ENCODE results near the gene AZIN2.
"Not testable (repeated sequence)": the region's sequence is repeated elsewhere in the genome, so short reads cannot be mapped to it uniquely, and the experiment has no call there.

AZIN2 gene

GRCh38 chr1:33131191-33131590 is 50.2 kb downstream of the AZIN2 start:
- Histone ChIP-seq H3K4me3 (ENCODE audit: low read length, poor library complexity, severe bottlenecking) (peak overlapping the region; percentile 10), H3K27me3 (ENCODE audit: insufficient read depth, low read length, poor library complexity, severe bottlenecking) (no peaks in the 10 kb centered on the region), H2AFZ (ENCODE audit: low read length) (no peak overlapping the region), H3K36me3 (ENCODE audit: insufficient read depth, low read length) (no peaks in the 10 kb centered on the region), H4K20me1 (ENCODE audit: insufficient read depth, low read length, poor library complexity, severe bottlenecking) (no peaks in the 10 kb centered on the region), H3K9me3 (ENCODE audit: insufficient read depth, low read depth, low read length) (no peaks in the 10 kb centered on the region), H3K9ac (ENCODE audit: low read depth, low read length, poor library complexity, severe bottlenecking) (peak overlapping the region; percentile 16), H3K4me1 (ENCODE audit: insufficient read depth, low read length, poor library complexity, severe bottlenecking) (peaks cover 44% of the 10 kb centered on the region), H3K9me2 (replicated peaks; ENCODE audit: low read depth, low read length) (no peaks in the 10 kb centered on the region), H3K79me2 (ENCODE audit: insufficient read depth, low read length) (peaks cover 29% of the 10 kb centered on the region), H3F3A (ENCODE audit: low read depth) (no peaks in the 10 kb centered on the region), H3K4me2 (ENCODE audit: low read depth, low read length, poor library complexity, severe bottlenecking) (peak overlapping the region; percentile 97)
- no peak for TF ChIP-seq CTCF (conservative IDR thresholded peaks at IDR 0.05; ENCODE audit: low read length)
- no peak for TF ChIP-seq EZH2phosphoT487 (IDR thresholded peaks at IDR 0.05; ENCODE audit: borderline replicate concordance)

GRCh38 chr1:33132549-33132948 is 51.6 kb downstream of the AZIN2 start:
- Histone ChIP-seq H3K9ac (ENCODE audit: low read depth, low read length, poor library complexity, severe bottlenecking) (no peak overlapping the region), H3K9me2 (replicated peaks; ENCODE audit: low read depth, low read length) (no peaks in the 10 kb centered on the region), H3K9me3 (ENCODE audit: insufficient read depth, low read depth, low read length) (no peaks in the 10 kb centered on the region), H4K20me1 (ENCODE audit: insufficient read depth, low read length, poor library complexity, severe bottlenecking) (no peaks in the 10 kb centered on the region), H3K27me3 (ENCODE audit: insufficient read depth, low read length, poor library complexity, severe bottlenecking) (no peaks in the 10 kb centered on the region), H2AFZ (ENCODE audit: low read length) (no peak overlapping the region), H3K79me2 (ENCODE audit: insufficient read depth, low read length) (peaks cover 22% of the 10 kb centered on the region), H3K4me2 (ENCODE audit: low read depth, low read length, poor library complexity, severe bottlenecking) (no peak overlapping the region), H3F3A (ENCODE audit: low read depth) (no peaks in the 10 kb centered on the region), H3K36me3 (ENCODE audit: insufficient read depth, low read length) (no peaks in the 10 kb centered on the region), H3K4me1 (ENCODE audit: insufficient read depth, low read length, poor library complexity, severe bottlenecking) (peaks cover 39% of the 10 kb centered on the region), H3K4me3 (ENCODE audit: low read length, poor library complexity, severe bottlenecking) (no peak overlapping the region)
- TF ChIP-seq CTCF (conservative IDR thresholded peaks at IDR 0.05; ENCODE audit: low read length) (no peak), EZH2phosphoT487 (IDR thresholded peaks at IDR 0.05; ENCODE audit: borderline replicate concordance) (no peak)

GRCh38 chr1:33133478-33134105 is 52.6 kb downstream of the AZIN2 start:
- Histone ChIP-seq H3K4me2 (ENCODE audit: low read depth, low read length, poor library complexity, severe bottlenecking) (no peak overlapping the region), H4K20me1 (ENCODE audit: insufficient read depth, low read length, poor library complexity, severe bottlenecking) (no peaks in the 10 kb centered on the region), H3K9ac (ENCODE audit: low read depth, low read length, poor library complexity, severe bottlenecking) (no peak overlapping the region), H3K4me1 (ENCODE audit: insufficient read depth, low read length, poor library complexity, severe bottlenecking) (peaks cover 32% of the 10 kb centered on the region), H3K36me3 (ENCODE audit: insufficient read depth, low read length) (no peaks in the 10 kb centered on the region), H3K79me2 (ENCODE audit: insufficient read depth, low read length) (peaks cover 11% of the 10 kb centered on the region), H3K27me3 (ENCODE audit: insufficient read depth, low read length, poor library complexity, severe bottlenecking) (no peaks in the 10 kb centered on the region), H2AFZ (ENCODE audit: low read length) (no peak overlapping the region), H3K9me2 (replicated peaks; ENCODE audit: low read depth, low read length) (no peaks in the 10 kb centered on the region), H3F3A (ENCODE audit: low read depth) (no peaks in the 10 kb centered on the region), H3K9me3 (ENCODE audit: insufficient read depth, low read depth, low read length) (no peaks in the 10 kb centered on the region), H3K4me3 (ENCODE audit: low read length, poor library complexity, severe bottlenecking) (no peak overlapping the region)
- TF ChIP-seq EZH2phosphoT487 (IDR thresholded peaks at IDR 0.05; ENCODE audit: borderline replicate concordance) (no peak), CTCF (conservative IDR thresholded peaks at IDR 0.05; ENCODE audit: low read length) (no peak)

GRCh38 chr1:33136041-33136440 is 55.1 kb downstream of the AZIN2 start:
- H3K79me2 ChIP-seq (ENCODE audit: insufficient read depth, low read length); H3F3A ChIP-seq (ENCODE audit: low read depth); H4K20me1 ChIP-seq (ENCODE audit: insufficient read depth, low read length, poor library complexity, severe bottlenecking); H3K27me3 ChIP-seq (ENCODE audit: insufficient read depth, low read length, poor library complexity, severe bottlenecking); H3K4me3 ChIP-seq (ENCODE audit: low read length, poor library complexity, severe bottlenecking); H3K9me3 ChIP-seq (ENCODE audit: insufficient read depth, low read depth, low read length); H3K4me2 ChIP-seq (ENCODE audit: low read depth, low read length, poor library complexity, severe bottlenecking); H3K9ac ChIP-seq (ENCODE audit: low read depth, low read length, poor library complexity, severe bottlenecking); H3K9me2 ChIP-seq (replicated peaks; ENCODE audit: low read depth, low read length); H2AFZ ChIP-seq (ENCODE audit: low read length); H3K36me3 ChIP-seq (ENCODE audit: insufficient read depth, low read length): not testable (repeated sequence)
- H3K4me1 ChIP-seq (ENCODE audit: insufficient read depth, low read length, poor library complexity, severe bottlenecking), result peaks cover 20% of the 10 kb centered on the region
